ENCODE results near the gene AFF4.

DNA sequence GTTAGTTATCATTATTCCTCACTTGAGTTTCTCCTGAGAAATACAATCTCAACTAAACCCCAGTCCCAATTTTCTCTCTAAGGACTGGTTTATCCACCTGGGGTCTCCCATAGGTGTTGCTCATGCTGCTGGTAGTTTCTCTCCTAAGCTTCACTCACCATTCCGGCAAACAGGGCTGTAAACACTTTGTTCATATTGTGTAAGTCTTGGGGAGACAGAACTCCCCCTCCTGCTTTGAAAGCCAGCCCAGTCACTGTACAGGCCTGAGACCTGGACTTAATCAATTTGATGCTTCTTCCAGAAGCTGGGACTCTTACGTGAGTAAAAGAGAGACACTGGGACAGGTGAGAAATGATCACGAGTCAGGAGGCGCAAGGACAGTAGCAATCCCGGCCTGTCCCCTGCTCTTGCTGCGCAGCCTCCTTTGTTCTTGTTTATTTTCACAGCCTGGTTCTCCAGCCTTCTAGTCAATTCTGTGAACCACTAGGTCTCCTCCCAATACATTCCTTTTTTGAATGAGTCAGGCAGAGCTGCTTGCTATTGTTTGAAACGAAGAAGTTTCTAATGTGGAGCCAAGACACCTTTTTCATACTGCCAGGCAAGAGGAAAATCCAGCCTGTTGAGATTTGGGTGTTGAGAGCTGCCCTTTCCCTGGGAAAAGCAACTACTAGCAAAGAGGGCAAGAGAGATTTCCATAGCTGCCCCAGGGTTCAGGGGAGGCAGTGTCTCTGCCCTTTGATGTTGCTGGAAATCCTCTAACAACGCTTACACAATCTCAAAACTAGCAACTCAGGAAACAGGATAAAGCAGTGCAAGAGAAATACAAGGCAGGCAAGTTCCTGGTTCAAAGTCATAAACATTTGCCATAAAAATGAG, 123.8 kb downstream of the AFF4 start:
- TF ChIP-seq, protein P1, sequence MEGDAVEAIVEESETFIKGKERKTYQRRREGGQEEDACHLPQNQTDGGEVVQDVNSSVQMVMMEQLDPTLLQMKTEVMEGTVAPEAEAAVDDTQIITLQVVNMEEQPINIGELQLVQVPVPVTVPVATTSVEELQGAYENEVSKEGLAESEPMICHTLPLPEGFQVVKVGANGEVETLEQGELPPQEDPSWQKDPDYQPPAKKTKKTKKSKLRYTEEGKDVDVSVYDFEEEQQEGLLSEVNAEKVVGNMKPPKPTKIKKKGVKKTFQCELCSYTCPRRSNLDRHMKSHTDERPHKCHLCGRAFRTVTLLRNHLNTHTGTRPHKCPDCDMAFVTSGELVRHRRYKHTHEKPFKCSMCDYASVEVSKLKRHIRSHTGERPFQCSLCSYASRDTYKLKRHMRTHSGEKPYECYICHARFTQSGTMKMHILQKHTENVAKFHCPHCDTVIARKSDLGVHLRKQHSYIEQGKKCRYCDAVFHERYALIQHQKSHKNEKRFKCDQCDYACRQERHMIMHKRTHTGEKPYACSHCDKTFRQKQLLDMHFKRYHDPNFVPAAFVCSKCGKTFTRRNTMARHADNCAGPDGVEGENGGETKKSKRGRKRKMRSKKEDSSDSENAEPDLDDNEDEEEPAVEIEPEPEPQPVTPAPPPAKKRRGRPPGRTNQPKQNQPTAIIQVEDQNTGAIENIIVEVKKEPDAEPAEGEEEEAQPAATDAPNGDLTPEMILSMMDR (IDR thresholded peaks at IDR 0.05), result no peak
- TF ChIP-seq EP300 (IDR thresholded peaks at IDR 0.05), result no peak
